HEK293T (cell line): Measurements from ENCODE around the gene EBP.

Source experiments
- ELF4 ChIP-seq: fragments of 450-650 bp; IDR thresholded peaks from 2 replicates; pipeline ENCODE4 v1.6.1; 2017; ENCODE audit warnings: antibody characterized with exemption
- HDGF ChIP-seq: fragments of 450-650 bp; IDR thresholded peaks from 2 replicates; pipeline ENCODE4 v1.6.1; 2017; ENCODE audit warnings: antibody characterized with exemption, borderline replicate concordance
- LEF1 ChIP-seq: fragments of 450-650 bp; IDR thresholded peaks from 2 replicates; pipeline ENCODE4 v1.6.1; 2017; ENCODE audit warnings: mild to moderate bottlenecking, borderline replicate concordance
- NFRKB ChIP-seq: fragments of 450-650 bp; IDR thresholded peaks from 2 replicates; pipeline ENCODE4 v1.6.1; 2016; ENCODE audit warnings: mild to moderate bottlenecking, moderate library complexity
- TARDBP ChIP-seq: fragments of 450-650 bp; IDR thresholded peaks from 2 replicates; pipeline ENCODE4 v1.6.1; 2016

DNA sequence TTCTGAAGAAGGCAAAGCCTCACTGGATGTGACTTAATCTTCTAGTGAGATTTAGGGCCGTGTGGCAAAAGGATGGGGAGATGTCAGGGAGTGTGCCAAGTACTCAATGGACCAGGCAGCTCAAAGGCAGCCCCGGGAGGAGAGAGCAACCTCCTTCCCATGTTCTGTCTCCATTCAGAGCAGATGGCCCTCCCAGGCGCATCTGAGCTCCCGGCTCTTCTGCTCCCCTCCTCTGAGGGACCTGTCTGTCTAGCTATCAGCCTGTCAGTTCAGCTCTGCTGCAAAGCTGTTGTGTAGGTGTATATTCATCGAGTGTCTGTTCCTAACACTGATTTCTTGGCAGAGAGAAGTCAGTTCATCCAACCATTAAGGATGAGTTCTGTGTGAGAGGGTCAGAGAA is 23.7 kb upstream of the EBP start:
- TF ChIP-seq ELF4: no peak
- no peak for TF ChIP-seq LEF1
- no peak for TF ChIP-seq HDGF
- no peak for TF ChIP-seq TARDBP
- no peak for TF ChIP-seq NFRKB
